GM12891 (cell line): ENCODE results near the gene GRM1.

Experiments used
- POLR2A ChIP-seq: IDR thresholded peaks from 2 replicates; pipeline ENCODE4 v1.6.1; 2011; ENCODE audit warnings: low read depth, low read length, control low read depth
- TAF1 ChIP-seq: IDR thresholded peaks from 2 replicates; pipeline ENCODE4 v1.6.1; 2011; ENCODE audit warnings: low read depth, low read length, control low read depth

DNA sequence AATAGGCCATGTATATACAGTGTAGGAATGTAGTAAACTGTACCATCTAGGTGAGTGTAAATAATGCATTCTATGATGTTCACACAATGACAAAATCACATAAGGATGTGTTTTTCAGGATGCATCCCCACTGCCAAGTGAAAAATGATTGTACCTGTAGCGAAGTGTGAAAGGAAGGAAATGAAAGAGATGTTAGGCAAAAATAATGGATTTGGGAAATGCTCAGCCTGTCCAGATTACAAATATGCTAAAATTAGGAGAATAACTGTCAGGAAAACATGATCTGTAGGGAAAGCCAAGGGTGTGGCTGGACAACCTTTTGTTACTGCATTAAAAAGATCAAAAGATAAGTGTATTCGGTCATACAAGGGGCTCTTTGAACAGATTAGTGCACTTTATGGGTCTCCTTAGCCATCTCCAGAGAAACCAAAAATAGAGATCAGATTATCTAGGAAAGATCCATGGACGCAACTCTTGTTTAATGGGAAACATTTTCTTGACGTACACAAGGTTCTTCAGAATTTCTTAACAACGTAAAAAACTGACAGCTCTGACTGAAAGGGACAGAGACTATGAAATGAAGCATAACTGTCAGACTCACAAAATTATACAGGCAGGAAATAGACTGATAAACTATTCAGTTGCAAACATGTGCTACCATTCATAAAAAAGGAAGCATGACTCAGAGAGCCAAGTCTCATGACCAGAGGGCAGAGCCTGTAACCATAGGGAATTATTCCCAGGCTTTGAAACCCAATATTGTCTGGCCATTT is 261.1 kb downstream of the GRM1 start:
- TF ChIP-seq TAF1 = no peak
- TF ChIP-seq POLR2A = no peak
